HG02840 (cell line): Measurements from ENCODE around the gene ADAP1.
"Not testable (repeated sequence)": the region's sequence is repeated elsewhere in the genome, so short reads cannot be mapped to it uniquely, and the experiment has no call there.

Experiments
- ATAC-seq: cut with Tn5 transposase; IDR thresholded peaks from one replicate; pipeline ENCODE4 v1.9.1; 2021; ENCODE audit warnings: mild to moderate bottlenecking, moderate library complexity, moderate number of reproducible peaks; ENCODE audit not compliant: unreplicated experiment, low FRiP score

The ADAP1 gene

GRCh38 chr7:884191-885003, 70.1 kb downstream of the ADAP1 start:
- ATAC-seq = no peak

GRCh38 chr7:883055-884021, 71.1 kb downstream of the ADAP1 start:
- ATAC-seq = no peak

GRCh38 chr7:882336-883035, 72.0 kb downstream of the ADAP1 start:
- ATAC-seq = no peak

GRCh38 chr7:881441-882234, 72.8 kb downstream of the ADAP1 start:
- no peak for ATAC-seq

- ATAC-seq = no peak
Observed at GRCh38 chr7:880450-880849, 74.0 kb downstream of the ADAP1 start.

GRCh38 chr7:879706-880105, 74.8 kb downstream of the ADAP1 start:
- ATAC-seq = no peak

GRCh38 chr7:879093-879492, 75.4 kb downstream of the ADAP1 start:
- ATAC-seq = no peak

GRCh38 chr7:877312-878232, 76.9 kb downstream of the ADAP1 start:
- ATAC-seq = no peak

GRCh38 chr7:876972-877311, 77.5 kb downstream of the ADAP1 start:
- peak; percentile 19 for ATAC-seq

GRCh38 chr7:876077-876971, 78.2 kb downstream of the ADAP1 start, which contains the start of gene GET4:
Gene GET4, plus strand, starts transcription at chr7:876554. Its CDS starts 92 bp downstream, at chr7:876646.
- peak; percentile 79 for ATAC-seq

GRCh38 chr7:875476-876076, 78.9 kb downstream of the ADAP1 start:
- ATAC-seq = no peak

GRCh38 chr7:875051-875450, 79.4 kb downstream of the ADAP1 start:
- no peak for ATAC-seq

- ATAC-seq = no peak
Observed at GRCh38 chr7:874031-874749, 80.3 kb downstream of the ADAP1 start.

- no peak for ATAC-seq
Observed at GRCh38 chr7:873367-874002, 81.0 kb downstream of the ADAP1 start.

GRCh38 chr7:872685-873084, 81.8 kb downstream of the ADAP1 start:
- not testable (repeated sequence) for ATAC-seq

- ATAC-seq = no peak
Observed at GRCh38 chr7:871900-872537, 82.5 kb downstream of the ADAP1 start.
